CD4-positive, alpha-beta T cell treated with Interleukin-17A for 4 hours (primary cell): Measurements from ENCODE around the gene FRMD7.
"Not testable (repeated sequence)": the region's sequence is repeated elsewhere in the genome, so short reads cannot be mapped to it uniquely, and the experiment has no call there.

Experiments
- DNase-seq: peaks from one replicate; pipeline ENCODE4 v3.0.0-alpha.2; 2020; ENCODE audit warnings: mixed read lengths

FRMD7 gene

GRCh38 chrX:132092439-132093065, 35.3 kb downstream of the FRMD7 start:
- peak; percentile 63 for DNase-seq

GRCh38 chrX:132090403-132091159, 37.2 kb downstream of the FRMD7 start:
- DNase-seq = no peak

- DNase-seq = no peak
Measured at GRCh38 chrX:132088864-132089263, 39.0 kb downstream of the FRMD7 start.

- DNase-seq = no peak
Measured at GRCh38 chrX:132086672-132087071, 41.1 kb downstream of the FRMD7 start.

GRCh38 chrX:132085786-132086185, 42.0 kb downstream of the FRMD7 start:
- no peak for DNase-seq

- DNase-seq = no peak
Measured at GRCh38 chrX:132077912-132078311, 49.9 kb downstream of the FRMD7 start.

GRCh38 chrX:132077414-132077813, 50.4 kb downstream of the FRMD7 start:
- no peak for DNase-seq

- no peak for DNase-seq
Measured at GRCh38 chrX:132071254-132071653, 56.6 kb downstream of the FRMD7 start.

- DNase-seq = no peak
Measured at GRCh38 chrX:132068405-132068804, 59.4 kb downstream of the FRMD7 start.

GRCh38 chrX:132063862-132064261, 64.0 kb downstream of the FRMD7 start:
- DNase-seq = no peak

GRCh38 chrX:132063334-132063733, 64.5 kb downstream of the FRMD7 start:
- DNase-seq = no peak

GRCh38 chrX:132059973-132060540, 67.8 kb downstream of the FRMD7 start:
- DNase-seq = no peak

GRCh38 chrX:132058975-132059374, 68.8 kb downstream of the FRMD7 start:
- DNase-seq = no peak

GRCh38 chrX:132058050-132058449, 69.8 kb downstream of the FRMD7 start:
- no peak for DNase-seq

- not testable (repeated sequence) for DNase-seq
Measured at GRCh38 chrX:132051778-132052177, 76.0 kb downstream of the FRMD7 start.

- no peak for DNase-seq
Measured at GRCh38 chrX:132046533-132046932, 81.3 kb downstream of the FRMD7 start.

- DNase-seq = no peak
Measured at GRCh38 chrX:132045456-132045855, 82.4 kb downstream of the FRMD7 start.

- DNase-seq = no peak
Measured at GRCh38 chrX:132044953-132045352, 82.9 kb downstream of the FRMD7 start.

GRCh38 chrX:132043977-132044376, 83.8 kb downstream of the FRMD7 start:
- DNase-seq = no peak

GRCh38 chrX:132041015-132041414, 86.8 kb downstream of the FRMD7 start:
- no peak for DNase-seq

GRCh38 chrX:132040066-132040465, 87.8 kb downstream of the FRMD7 start:
- DNase-seq = no peak

GRCh38 chrX:132037479-132037993, 90.3 kb downstream of the FRMD7 start:
- DNase-seq = no peak

- DNase-seq = no peak
Measured at GRCh38 chrX:132034648-132035047, 93.2 kb downstream of the FRMD7 start.

GRCh38 chrX:132033166-132033565, 94.7 kb downstream of the FRMD7 start:
- no peak for DNase-seq
